NCI-H524 (cell line): Measurements from ENCODE around the gene CABP2.
"Not testable (repeated sequence)": the region's sequence is repeated elsewhere in the genome, so short reads cannot be mapped to it uniquely, and the experiment has no call there.

Experiments used
- DNase-seq, 2 experiments: peaks; one replicate each; lab custom pipeline; 2025; lab: John Stamatoyannopoulos, UW

The CABP2 gene

DNA sequence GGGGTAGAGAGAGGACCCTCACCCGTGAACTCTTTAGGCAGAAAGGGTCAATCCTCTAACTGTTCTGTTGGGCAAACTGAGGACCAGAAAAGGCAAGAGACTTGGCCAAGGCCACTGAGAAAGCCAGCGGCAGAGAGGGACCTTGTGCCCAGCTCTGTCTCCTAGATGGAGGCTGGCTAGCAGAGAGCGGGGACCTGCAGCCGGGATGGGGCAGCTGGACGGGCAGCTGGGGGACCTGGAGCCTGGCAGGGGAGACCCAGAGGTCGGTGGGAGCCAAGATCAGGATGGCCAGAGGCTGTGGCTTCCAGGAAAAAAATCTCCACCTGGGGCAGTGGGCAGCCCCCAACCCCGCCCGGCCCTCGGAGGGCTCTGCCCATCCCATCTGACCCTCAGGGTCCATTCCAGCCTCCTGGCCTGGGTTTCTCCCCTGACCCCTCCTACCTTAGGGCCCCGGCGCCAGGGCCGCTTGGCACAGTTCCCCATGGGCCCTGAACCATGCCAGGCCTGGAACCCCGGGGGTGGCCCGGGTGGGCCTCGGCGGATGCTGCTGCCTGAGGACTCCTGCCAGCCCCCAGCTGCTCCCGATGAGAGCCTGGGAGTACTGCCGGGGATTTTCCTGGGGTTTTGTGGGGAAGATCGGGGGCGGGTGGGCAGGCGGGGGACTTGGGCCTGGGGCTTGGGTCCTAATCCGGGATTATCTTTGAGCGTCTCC lies at the start of gene CABP2:
Gene CABP2 (minus strand): TSS at position 603 of the 712 bp plus-strand sequence. CDS start 120 bp downstream, at position 483.
- peak; percentile 12 to 39 for DNase-seq

DNA sequence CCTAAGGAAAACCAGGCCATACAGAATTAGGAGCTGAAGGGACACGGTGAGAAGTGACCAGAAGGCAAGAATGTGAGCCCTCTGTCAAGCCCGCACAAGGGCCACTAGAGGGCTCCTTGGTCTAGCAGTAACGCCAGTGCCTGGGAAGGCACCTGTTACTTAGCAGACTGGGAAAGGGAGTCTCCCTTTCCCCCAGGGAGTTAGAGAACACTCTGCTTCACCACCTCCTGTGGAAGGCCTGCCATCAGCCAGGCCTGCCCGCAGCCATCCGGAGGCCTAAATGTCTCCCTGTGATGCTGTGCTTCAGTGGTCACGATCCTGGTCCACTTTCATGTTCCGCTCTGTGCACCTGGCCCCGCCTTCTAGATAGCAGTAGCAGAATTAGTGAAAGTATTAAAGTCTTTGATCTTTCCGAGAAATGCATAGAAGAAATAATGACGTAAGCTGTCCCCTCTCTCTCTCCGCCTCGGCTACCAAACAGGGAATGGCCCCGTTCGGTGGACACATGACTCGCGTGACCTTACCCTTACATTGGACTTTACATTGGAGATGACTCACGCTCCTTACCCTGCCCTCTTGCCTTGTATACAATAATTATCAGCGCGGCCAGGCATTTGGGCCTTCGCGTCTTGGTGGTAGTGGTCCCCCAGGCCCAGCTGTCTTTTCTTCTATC lies 49.6 kb upstream of the CABP2 start:
- peak; percentile 45 to 81 for DNase-seq

DNA sequence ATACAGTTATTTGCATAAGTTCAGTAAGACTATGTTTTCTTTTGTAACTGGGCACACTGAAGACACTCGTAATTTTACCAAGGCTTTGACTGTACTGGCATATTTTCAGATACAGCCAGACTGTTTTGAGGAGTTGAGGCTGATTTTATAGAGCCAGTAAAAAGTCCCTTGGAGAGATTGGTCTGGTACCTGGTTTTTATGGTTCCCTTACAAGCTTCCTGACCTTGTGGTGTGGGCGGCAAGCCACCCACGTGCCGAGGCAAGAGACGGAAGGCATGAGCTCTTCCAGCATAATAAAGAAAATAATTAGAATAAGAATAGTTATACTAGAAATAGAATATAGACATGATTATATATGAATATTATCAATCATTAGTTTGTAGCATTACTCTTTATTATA lies 49.1 kb upstream of the CABP2 start:
- DNase-seq: no peak

DNA sequence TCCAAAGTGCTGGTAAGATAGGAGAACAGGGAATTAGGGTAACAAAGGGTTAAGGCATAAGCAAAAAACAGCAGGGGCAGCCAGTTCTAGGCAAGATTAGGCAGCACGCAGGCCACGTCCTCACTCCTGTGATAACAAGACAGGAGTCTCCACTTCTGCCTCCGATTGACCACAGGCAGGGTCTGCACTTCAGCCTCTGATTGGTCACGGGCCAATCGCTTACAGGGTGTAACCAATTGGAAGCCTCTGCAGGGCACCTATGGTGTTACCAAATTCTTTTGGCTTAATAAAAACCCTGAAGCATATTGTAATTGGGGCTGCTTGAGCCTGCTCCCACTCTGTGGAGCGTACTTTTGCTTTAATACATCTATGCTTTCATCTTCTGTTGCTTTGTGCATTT lies 48.2 kb upstream of the CABP2 start:
- no peak for DNase-seq

DNA sequence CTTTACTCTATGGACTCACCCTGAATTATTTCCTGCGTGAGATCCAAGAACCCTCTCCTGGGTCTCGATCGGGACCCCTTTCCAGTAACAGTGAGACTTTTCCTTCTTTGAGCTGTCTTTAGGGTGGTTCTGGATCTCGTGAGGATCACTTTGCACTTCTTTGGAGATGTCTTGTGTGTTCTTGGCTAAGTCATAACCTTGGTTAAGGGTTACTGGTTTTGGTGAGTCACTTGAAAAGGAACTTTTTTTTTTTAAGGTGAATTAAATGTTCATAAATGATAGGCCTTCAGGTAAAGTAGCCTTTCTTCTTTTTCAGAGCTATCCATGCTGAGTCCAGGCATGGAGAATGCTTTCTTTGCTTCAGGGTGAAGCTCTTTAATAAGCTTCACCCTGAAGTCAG lies 41.0 kb upstream of the CABP2 start:
- no peak for DNase-seq

DNA sequence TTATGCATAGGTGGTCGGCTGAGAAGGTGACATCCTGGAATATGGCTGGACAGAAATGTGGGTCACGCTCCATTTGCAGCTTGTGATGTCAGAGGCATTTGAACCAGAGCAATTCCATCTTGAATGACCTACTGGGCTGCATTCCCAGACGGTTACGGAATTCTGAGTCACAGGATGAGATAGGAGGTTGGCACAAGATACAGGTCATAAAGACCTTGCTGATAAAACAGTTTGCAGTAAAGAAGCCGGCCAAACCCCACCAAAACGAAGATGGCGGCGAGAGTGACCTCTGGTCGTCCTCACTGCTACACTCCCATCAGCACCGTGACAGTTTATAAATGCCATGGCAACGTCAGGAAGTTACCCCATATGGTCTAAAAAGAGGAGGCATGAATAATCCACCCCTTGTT lies 40.5 kb upstream of the CABP2 start:
- DNase-seq: not testable (repeated sequence)

DNA sequence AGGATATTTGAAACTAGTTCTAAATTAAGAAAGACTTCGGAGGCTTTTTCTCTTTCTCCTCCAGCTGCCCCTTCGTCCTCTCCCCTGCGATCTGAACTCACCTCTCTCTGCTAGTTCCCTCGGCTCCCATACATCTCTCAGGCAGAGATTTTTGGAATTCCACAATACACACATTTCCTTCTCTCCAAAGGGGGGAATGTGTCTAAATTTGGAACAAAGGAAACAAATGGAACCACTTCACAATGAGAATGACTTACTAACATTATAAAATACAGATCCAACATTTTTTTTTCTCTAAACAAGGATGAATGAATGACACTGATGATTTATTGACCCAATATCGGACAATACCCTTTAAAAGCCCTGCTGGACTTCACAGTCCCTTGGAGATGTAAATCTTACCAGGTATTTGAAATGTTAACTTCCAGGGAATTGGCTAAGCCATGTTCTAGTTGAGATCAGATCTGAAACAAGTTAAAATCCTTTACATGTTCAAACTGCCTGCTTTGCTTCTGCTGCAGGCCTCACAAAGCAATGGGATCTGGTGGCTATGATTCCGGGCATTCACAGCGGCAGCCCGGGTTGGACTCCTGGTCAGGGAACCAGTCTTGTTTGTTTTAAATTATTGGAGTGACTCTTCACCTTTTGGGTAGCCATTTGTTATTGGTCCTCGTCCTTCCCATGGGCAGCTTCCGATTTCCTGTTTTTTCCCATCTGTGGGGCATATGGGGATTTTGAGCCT lies 39.9 kb upstream of the CABP2 start:
- no peak for DNase-seq

DNA sequence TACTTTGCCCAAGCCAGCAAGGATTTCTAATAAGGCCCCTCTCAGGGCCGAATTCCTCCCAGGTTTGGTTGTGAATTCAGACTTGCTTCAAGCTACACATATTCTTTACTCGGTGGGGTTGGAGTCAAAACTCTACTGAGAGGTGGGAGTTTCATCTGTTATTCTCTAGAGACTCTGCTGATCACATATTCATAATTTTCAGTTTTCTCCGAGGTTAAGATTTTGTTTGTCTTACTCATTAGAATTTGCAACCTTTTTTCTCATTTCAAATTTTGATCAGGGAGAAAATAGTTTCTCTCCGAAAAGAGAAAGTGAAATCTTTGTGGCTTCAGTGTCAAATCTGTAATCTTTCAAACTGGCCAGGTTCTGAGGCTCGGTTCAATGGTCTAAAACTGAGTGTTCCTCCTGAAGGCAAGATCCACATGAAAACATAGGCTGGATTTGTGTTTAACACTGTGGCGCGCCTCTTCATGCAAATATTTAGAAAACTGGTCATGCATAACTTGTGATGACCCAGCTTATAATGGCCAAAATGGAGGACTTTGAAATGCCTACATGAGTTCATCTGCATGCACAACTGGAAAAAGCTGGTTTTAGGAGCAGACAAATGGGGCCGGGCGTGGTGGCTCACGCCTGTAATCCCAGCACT lies 38.8 kb upstream of the CABP2 start:
- DNase-seq: no peak

DNA sequence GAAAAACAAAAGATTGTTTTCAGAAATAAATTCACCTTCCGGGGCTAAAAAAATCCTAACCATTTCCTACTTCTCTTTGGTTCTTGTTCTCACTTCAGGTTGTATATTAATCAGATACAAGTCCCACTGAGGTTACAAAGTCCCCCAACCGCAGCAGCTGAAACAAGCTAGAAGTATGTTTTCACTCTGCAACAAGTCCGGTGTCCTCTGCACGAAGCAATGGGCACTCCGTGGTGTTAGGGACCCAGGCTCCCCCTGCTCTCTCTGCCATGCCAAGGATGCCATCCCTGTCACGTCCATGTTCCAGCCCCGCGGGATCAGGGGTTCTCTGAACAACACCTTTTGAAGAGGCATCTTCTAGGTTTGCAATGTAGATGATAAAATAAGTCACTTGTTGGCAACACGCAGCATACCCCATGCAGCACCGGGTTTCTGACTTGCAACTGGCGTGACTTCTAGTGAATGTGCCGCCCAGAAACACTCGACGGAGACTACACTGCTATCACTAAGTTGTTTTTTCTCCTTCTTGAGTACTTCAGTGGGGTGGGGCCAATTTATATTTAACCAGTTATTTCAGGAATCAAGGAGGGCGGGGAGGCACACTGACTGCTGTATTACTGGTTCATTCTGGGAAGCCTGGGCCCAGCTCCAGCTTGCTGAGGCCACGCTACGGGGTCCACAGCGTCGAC lies 35.0 kb upstream of the CABP2 start:
- DNase-seq: no peak

DNA sequence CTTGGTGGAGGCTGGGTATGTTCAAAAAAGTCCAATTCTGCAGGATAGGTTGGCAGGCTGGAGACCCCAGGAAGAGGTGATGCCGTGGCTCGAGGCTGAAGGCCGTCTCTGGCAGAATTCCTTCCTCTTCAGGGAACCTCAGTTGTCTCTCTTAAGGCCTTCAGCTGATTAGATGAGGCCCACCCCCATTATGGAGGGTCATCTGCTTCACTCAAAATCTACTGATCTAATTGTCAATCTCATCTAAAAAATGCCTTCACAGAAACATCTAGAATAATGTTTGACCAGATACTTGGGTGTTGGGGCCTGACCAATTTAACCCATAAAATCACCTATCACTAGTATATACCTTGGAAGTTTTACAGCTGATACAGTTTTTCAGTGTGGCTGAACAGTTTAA lies 33.0 kb upstream of the CABP2 start:
- no peak for DNase-seq

DNA sequence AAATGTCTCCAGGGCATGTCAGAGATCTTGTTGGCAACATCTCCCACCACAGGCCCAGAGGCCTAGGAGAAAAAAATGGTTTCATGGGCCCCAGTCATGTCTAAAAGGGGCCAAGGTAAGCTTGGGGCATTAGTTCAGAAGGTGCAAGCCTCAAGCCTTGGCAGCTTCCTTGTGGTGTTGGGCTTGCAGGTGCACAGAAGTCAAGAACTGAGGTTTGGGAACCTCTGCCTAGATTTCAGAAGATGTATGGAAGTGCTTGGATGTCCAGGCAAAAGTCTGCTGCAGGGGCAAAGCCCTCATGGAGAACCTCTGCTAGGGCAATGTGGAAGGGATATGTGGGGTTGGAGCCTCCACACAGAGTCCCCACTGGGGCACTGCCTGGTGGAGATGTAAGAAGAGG lies 28.5 kb upstream of the CABP2 start:
- not testable (repeated sequence) for DNase-seq

DNA sequence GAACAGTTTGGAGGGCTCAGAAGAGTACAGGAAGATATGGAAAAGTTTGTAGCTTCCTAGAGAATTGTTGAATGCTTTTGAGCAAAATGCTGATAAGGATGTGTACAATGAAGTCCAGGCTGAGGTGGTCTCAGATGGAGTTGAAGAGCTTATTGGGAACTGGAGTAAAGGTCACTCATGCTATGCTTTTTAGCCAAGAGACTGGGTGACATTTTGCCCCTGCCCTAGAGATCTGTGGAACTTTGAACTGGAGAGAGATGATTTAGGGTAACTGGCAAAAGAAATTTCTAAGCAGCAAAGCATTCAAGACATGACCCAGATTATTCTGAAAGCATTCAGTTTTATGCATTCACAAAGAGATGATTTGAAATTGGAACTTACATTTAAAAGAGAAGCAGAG lies 27.9 kb upstream of the CABP2 start:
- DNase-seq: no peak

DNA sequence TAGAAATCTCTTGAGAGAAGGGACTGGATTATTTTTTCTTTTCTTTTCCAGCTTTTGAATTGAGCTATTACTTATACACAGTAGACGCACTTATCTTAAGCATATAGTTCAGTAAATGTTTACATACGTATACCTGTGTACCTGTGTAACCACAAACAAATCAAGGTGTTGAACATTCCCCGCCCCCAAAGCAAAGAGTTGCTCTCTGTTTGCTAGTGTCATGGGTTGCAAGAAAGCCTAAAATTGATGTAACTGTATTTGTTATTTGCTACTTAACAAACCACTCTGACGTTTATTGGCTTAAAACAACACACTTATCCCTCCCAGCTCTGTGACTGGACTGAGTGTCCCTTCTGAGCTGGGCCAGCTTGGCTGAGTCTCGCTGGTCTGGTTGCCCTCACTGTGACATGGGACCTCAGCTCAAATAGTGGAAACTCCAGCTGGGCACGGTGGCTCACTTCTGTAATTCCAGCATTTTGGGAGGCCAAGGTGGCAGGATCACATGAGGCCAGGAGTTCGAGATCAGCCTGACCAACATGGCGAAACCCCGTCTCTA lies 25.4 kb upstream of the CABP2 start:
- no peak for DNase-seq

DNA sequence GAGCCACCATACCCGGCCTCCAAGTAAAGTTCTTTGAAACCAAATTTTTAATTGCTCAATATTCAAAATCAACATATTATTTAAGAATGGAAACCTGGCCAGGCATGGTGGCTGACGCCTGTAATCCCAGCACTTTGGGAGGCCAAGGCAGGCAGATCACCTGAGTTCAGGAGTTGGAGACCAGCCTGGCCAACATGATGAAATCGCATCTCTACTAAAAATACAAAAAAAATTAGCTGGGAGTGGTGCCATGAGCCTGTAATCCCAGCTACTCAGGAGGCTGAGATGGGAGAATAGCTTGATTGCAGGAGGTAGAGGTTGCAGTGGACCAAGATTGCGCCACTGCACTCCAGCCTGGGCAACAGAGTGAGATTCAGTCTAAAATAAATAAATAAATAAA lies 24.9 kb upstream of the CABP2 start:
- DNase-seq: not testable (repeated sequence)

DNA sequence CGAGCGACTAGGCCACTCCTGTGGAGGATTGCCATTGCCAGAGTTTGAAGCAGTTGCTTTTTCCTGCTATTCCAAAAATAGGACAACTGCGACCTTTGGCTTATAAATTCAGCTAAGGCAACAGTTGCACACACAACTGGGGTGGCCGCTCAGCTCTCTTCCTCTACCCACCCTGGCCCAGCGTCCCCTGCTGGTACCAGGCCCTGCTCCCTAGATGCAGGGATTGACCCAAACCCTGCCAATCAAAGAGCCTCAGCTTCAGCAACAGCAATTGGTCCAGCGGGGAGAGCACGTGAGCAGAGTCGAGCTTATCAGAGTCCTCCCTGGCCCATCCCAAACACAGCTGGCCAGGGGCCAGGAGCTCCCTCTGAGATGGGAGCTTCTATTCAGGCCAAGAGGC lies 22.0 kb upstream of the CABP2 start:
- no peak for DNase-seq

DNA sequence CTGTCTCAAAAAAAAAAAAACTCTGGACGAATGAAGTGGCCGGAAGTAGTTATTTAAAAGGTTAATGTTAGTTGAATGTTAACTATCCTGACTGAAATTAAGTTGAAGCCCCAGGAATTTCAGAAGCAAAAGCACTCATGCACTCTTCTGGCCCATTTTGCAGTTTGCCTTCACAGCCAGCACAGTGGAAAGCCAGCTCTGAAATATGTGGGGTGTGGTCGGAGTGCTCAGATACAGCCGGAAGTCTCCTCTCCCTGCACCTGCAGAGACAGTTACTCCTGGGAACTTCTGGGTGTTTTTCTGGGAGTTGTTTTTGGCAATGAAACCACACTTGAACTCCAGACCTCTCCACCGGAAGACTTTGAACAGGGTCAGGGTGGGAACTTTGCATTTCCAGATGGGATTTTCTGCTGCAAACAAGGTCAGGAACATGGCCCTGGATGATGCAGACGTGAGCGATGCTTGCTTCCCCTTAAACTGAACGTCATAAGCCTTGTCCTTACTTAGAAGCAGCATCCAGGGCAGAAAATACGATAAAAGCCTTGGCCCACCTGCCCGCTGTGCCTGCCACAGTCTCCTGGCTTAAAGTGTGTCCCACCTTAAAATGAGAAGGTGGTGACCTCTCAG lies 21.5 kb upstream of the CABP2 start:
- DNase-seq: no peak

DNA sequence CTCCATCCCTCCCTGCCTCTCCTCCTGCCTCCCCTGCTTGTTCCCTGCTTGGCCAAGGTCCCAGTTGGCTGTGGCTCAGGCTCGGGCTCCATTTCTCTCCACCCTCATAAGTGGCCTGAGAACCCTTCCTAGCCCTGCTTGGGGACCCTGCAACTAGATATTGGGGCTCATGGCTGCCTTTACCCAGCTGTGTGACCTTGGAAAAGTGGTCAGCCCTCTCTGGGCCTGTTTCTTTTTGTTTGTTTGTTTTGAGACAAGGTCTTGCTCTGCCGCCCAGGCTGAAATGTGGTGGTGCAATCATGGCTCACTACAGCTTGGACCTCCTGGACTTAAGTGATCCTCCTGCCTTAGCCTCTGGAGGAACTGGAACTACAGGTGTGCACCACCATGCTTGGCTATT lies 20.3 kb upstream of the CABP2 start:
- no peak for DNase-seq

DNA sequence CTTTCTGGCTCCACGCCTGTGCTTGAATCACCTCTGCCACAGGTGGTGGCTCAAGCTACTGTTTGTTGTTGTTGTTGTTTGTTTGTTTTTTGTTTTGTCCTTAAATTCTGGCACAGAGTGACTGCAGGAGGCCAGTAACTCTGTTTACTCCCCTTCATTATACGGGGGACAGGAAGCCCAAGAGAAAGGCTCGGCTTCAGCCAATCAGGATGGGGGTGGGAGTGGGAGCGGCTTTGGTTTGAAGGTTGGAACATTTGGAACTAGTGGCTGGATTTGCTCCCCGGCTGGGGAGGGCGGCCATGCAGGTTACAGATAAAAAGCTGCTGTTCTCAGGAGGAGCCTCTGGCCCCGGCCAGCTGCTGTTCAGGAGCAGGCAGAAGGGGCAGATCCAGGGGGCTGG lies 19.7 kb upstream of the CABP2 start:
- peak in 1 of 2 experiments; percentile 56 for DNase-seq

DNA sequence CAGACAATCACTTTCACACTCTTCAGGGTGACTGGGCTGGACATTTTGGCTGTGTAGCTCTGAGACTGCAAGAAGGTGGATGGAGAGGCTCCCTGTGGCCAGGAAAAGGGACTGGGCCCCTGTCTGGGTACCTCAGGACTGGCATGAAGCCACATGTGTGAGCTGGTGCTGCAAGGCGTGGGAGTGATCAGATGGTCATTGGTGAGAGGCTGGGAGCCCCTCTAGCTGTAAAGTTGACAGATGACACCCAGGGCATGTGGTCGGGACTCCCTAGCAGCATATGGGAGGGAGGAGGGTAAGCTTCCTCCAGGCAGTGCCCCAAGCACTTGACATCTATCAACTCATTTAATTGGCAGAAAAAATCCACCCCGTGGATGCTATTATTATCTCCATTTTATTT lies 18.9 kb upstream of the CABP2 start:
- DNase-seq: peak; percentile 48 to 84

DNA sequence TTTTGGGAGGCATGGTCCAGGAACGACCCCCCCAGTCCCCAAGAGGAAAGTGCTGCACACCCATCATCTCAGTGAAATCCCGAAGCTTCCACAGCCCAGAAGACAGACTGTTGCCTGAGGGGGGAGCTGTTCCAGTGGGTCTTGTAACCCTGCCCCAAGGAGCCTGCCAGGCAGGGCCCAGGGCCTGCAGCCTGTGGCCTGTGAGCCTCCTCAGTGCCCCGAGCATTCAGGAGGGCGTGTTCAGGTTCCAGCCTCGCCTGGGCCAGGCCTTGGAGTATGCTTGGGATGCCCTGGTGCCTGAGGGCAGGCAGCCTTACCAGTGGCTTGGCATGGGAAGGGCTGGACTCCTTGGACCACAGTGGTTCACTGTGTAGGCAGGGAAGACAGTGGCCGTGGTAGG lies 18.0 kb upstream of the CABP2 start:
- DNase-seq: no peak

DNA sequence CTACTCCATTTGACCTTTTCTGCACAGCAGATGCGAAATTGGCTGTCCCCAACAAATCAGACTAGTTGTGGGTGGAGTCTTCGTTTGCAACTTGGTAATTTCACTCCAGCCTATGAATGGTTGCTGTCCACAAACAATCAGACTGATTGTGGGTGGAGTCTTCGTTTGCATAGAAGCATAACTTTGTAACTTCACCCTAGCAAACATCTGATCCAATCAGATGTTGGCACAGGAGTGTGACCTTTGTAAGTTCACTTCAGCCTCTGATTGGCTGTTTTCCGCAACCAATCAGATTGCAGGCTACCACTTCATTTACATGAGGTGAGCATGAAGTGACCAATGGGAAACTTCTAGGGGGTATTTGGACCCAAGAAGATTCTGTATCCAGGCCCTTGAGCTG lies 16.3 kb upstream of the CABP2 start:
- no peak for DNase-seq
